Activated CD8-positive, alpha-beta memory T cell treated with anti-CD3 and anti-CD28 coated beads, Interleukin-2, amount 10 ng/mL, durations not matched to agents 7 days and 5 days (primary cell): Measurements from ENCODE around the gene BICDL2. TPM values are rescaled to one million over a fixed set of nuclear protein-coding genes. Genes with fewer than 3 reads are reported as not detected.
"Not testable (repeated sequence)": the region's sequence is repeated elsewhere in the genome, so short reads cannot be mapped to it uniquely, and the experiment has no call there.

ENCODE experiments used
- ATAC-seq: fragments of 150-1000 bp; cut with Tn5 transposase; one replicate; pipeline ENCODE4 v1.10.0; 2021; ENCODE audit warnings: moderate library complexity
- CTCF ChIA-PET: fragments of 350-600 bp; sonication (Branson Sonifier 250); formaldehyde crosslinking; loops from one replicate; lab custom pipeline; 2021; ENCODE audit warnings: antibody characterized with exemption; lab: Charles Lee
- DNase-seq: peaks from one replicate; pipeline ENCODE4 v3.0.0-alpha.2; 2020
- H3K27ac Mint-ChIP-seq: one replicate; pipeline ENCODE4 v1.8.0; 2021; ENCODE audit warnings: mild to moderate bottlenecking, mixed read lengths
- H3K27me3 Mint-ChIP-seq: one replicate; pipeline ENCODE4 v1.8.0; 2021; ENCODE audit warnings: mixed read lengths
- H3K36me3 Mint-ChIP-seq: one replicate; pipeline ENCODE4 v1.8.0; 2021; ENCODE audit warnings: mild to moderate bottlenecking, mixed read lengths
- H3K4me1 Mint-ChIP-seq: one replicate; pipeline ENCODE4 v1.8.0; 2021; ENCODE audit warnings: mixed read lengths
- H3K4me3 Mint-ChIP-seq: one replicate; pipeline ENCODE4 v1.8.0; 2021; ENCODE audit warnings: mild to moderate bottlenecking, moderate library complexity, mixed read lengths
- H3K9me3 Mint-ChIP-seq: one replicate; pipeline ENCODE4 v1.8.0; 2022; ENCODE audit warnings: low read depth, mixed read lengths
- total RNA-seq, 2 experiments: library from RNA; stranded (reverse); gene quantifications; one replicate each; pipeline ENCODE4 v1.2.3, GENCODE V29; 2021

Gene BICDL2
- total RNA-seq, 2 experiments from 2014 or later, result 0.50 TPM; not detected in 1

- Mint-ChIP-seq H3K27me3 (no peaks in the 10 kb centered on the region), H3K4me1 (peaks cover 91% of the 10 kb centered on the region), H3K27ac (peak overlapping the region; percentile 94), H3K36me3 (peaks cover 32% of the 10 kb centered on the region), H3K4me3 (peak overlapping the region; percentile 79), H3K9me3 (peaks cover 3% of the 10 kb centered on the region)
- ATAC-seq (no peak), DNase-seq (no peak)
- CTCF ChIA-PET, result interaction anchor here (3.4 to 7.8 kb wide), 3 partner anchors 9 to 57 kb away, joined by 14 to 67 read pairs (median 62); partner anchors contain the start of gene IL32
These were observed 36.7 kb upstream of the BICDL2 start for GRCh38 chr16:3073448-3073847.

DNA sequence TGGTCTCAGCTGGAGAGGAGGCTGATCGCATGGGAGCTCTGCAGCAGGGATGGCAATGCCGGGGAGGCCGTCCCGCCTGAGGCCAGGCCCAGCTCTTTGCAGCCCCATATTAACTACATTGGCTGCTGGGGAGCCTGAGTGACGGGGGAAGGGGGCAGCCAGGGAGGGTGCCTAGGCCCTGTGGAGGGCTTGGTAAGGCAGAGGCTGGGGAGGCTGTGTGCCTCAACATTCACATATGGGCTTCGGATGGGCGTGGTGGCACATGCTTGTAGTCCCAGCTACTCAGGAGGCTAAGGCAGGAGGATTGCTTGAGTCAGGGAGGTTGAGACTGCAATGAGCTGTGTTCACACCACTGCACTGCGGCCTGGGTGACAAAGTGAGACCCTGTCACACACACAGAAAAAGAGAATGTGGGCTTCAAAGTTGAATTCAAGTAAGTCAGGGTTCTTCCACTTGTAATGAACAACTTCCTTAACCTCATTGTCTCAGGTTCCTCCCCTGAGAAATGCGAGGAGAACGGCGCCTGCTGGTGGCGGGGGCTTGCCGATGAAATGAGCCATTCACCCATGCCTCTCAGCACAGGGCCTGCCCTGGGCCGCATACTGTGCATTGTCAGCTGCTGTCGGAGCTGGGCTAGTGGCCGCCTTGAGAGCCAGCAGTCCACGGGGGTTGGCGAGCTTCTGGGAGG, 36.0 kb upstream of the BICDL2 start:
- peaks cover 32% of the 10 kb centered on the region for H3K36me3 Mint-ChIP-seq
- CTCF ChIA-PET, result interaction anchor here (2.5 to 7.8 kb wide), 3 partner anchors 8 to 58 kb away, joined by 7 to 67 read pairs (median 62); partner anchors contain the start of gene IL32
- not testable (repeated sequence) for H3K9me3 Mint-ChIP-seq, H3K27me3 Mint-ChIP-seq
- ATAC-seq (peak; percentile 40), DNase-seq (peak; percentile 88)
- H3K4me1 Mint-ChIP-seq, result peaks cover 87% of the 10 kb centered on the region
- peak overlapping the region; percentile 79 for H3K4me3 Mint-ChIP-seq
- peak overlapping the region; percentile 94 for H3K27ac Mint-ChIP-seq

DNA sequence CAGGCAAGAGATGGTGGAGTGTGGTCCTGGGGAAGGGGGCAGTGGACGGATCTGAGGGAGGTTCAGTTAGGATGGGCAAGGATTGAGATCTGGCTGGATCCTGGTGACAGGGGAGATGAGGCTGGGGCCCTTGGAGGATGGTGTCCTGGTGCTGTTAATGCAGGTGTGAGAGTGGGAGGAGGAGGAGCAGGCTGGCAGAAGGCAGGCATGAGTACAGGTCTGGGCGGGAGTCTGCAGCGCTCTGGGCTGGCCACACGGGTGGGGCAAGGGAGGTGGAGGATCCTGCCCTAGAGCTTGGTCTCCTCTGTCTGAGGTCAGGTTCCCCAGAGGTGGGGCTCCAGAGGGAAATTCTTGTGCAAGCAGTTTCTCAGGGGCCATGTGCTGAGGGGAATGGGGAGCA, 35.4 kb upstream of the BICDL2 start:
- DNase-seq (peak; percentile 73), ATAC-seq (peak; percentile 18)
- H3K4me1 Mint-ChIP-seq, result peaks cover 82% of the 10 kb centered on the region
- H3K36me3 Mint-ChIP-seq, result peaks cover 35% of the 10 kb centered on the region
- not testable (repeated sequence) for H3K27me3 Mint-ChIP-seq, H3K9me3 Mint-ChIP-seq
- peak overlapping the region; percentile 88 for H3K27ac Mint-ChIP-seq
- peak overlapping the region; percentile 8 for H3K4me3 Mint-ChIP-seq
- CTCF ChIA-PET, result interaction anchor here (1.9 to 2.5 kb wide), 2 partner anchors 10 to 58 kb away, joined by 6 to 7 read pairs; no protein-coding TSS in a partner anchor

DNA sequence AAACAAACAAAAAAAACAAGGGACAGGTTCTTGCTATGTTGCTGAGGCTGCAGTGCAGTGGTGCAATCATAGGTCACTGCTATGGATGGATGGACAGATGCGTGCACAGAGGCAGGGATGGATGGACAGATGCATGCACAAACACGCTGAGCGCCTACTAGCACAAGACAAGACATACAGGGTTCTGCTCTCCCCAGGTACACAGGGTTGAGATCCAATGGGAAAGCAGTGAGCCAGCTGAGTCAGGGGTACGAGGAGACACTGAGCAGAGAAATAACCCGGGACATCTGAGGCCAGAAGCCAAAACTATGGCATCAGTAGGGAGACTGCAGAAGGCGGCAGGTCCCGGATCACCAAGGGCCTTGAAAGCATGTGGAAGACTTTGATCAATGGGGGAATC, 34.9 kb upstream of the BICDL2 start:
- Mint-ChIP-seq H3K36me3 (peaks cover 38% of the 10 kb centered on the region), H3K4me1 (peaks cover 77% of the 10 kb centered on the region), H3K4me3 (no peak overlapping the region), H3K27ac (peak overlapping the region; percentile 88), H3K27me3 (no peaks in the 10 kb centered on the region), H3K9me3 (no peaks in the 10 kb centered on the region)
- no peak for DNase-seq
- CTCF ChIA-PET, result interaction anchor here (1.9 to 4.1 kb wide), 3 partner anchors 9 to 58 kb away, joined by 6 to 23 read pairs (median 7); no protein-coding TSS in a partner anchor
- no peak for ATAC-seq

GRCh38 chr16:3070608-3071111, 33.9 kb upstream of the BICDL2 start:
- H3K4me1 Mint-ChIP-seq, result peaks cover 68% of the 10 kb centered on the region
- peak overlapping the region; percentile 48 for H3K4me3 Mint-ChIP-seq
- H3K27ac Mint-ChIP-seq, result peak overlapping the region; percentile 88
- peaks cover 48% of the 10 kb centered on the region for H3K36me3 Mint-ChIP-seq
- no peak for ATAC-seq
- no peaks in the 10 kb centered on the region for H3K27me3 Mint-ChIP-seq
- CTCF ChIA-PET, result interaction anchor here (0.9 to 4.1 kb wide), 7 partner anchors 8 to 59 kb away, joined by 3 to 23 read pairs (median 4); no protein-coding TSS in a partner anchor
- H3K9me3 Mint-ChIP-seq, result no peaks in the 10 kb centered on the region
- no peak for DNase-seq

DNA sequence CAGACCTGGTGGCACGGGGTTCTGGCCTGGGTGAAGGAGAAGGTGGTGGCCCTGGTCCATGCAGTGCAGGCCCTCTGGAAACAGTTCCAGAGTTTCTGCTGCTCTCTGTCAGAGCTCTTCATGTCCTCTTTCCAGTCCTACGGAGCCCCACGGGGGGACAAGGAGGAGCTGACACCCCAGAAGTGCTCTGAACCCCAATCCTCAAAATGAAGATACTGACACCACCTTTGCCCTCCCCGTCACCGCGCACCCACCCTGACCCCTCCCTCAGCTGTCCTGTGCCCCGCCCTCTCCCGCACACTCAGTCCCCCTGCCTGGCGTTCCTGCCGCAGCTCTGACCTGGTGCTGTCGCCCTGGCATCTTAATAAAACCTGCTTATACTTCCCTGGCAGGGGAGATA, 32.4 kb upstream of the BICDL2 start:
- Mint-ChIP-seq H3K4me1 (peaks cover 65% of the 10 kb centered on the region), H3K27ac (peak overlapping the region; percentile 88), H3K4me3 (peak overlapping the region; percentile 48), H3K36me3 (peaks cover 48% of the 10 kb centered on the region)
- not testable (repeated sequence) for H3K27me3 Mint-ChIP-seq, H3K9me3 Mint-ChIP-seq, DNase-seq, ATAC-seq
- CTCF ChIA-PET, result interaction anchor here (4.1 kb wide), 1 partner anchor 10 kb away, joined by 23 read pairs; no protein-coding TSS in a partner anchor

DNA sequence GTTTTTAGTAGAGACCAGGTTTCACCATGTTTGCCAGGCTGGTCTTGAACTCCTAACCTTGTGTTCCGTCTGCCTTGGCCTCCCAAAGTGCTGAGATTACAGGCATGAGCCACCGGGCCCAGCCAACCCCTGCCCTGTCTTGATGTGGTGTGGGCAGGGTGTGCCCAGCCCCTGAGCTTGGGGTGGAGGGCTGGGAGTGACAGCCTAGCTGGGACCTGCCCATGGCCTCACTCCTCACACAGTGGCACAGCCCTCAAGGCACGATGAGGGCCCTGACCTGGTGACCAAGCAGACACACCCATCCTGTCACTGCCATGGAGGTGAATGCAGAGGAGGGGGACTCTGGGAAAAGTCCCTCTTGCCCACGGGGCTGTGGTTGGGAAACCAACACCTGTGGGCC, 31.7 kb upstream of the BICDL2 start:
- Mint-ChIP-seq H3K27ac (peak overlapping the region; percentile 94), H3K4me1 (peaks cover 65% of the 10 kb centered on the region), H3K4me3 (peak overlapping the region; percentile 100), H3K27me3 (no peaks in the 10 kb centered on the region), H3K36me3 (peaks cover 46% of the 10 kb centered on the region), H3K9me3 (no peaks in the 10 kb centered on the region)
- DNase-seq, result no peak
- CTCF ChIA-PET, result interaction anchor here (4.1 to 14.1 kb wide), 2 partner anchors 9 to 62 kb away, joined by 23 to 346 read pairs; partner anchors contain the start of gene ZNF213
- ATAC-seq, result no peak

GRCh38 chr16:3066440-3066748, 29.6 kb upstream of the BICDL2 start:
- Mint-ChIP-seq H3K4me1 (peaks cover 62% of the 10 kb centered on the region), H3K9me3 (peaks cover 2% of the 10 kb centered on the region), H3K36me3 (peaks cover 51% of the 10 kb centered on the region), H3K4me3 (peak overlapping the region; percentile 100), H3K27ac (peak overlapping the region; percentile 97), H3K27me3 (no peaks in the 10 kb centered on the region)
- ATAC-seq (peak; percentile 4), DNase-seq (no peak)
- CTCF ChIA-PET, result interaction anchor here (0.6 to 14.1 kb wide), 8 partner anchors 8 to 64 kb away, joined by 3 to 346 read pairs (median 12); partner anchors contain the start of genes ZNF213 and ZSCAN10

- peaks cover 2% of the 10 kb centered on the region for H3K9me3 Mint-ChIP-seq
- H3K27me3 Mint-ChIP-seq, result no peaks in the 10 kb centered on the region
- ATAC-seq, result peak; percentile 11
- DNase-seq, result no peak
- peak overlapping the region; percentile 100 for H3K4me3 Mint-ChIP-seq
- H3K36me3 Mint-ChIP-seq, result peaks cover 51% of the 10 kb centered on the region
- peak overlapping the region; percentile 97 for H3K27ac Mint-ChIP-seq
- peaks cover 59% of the 10 kb centered on the region for H3K4me1 Mint-ChIP-seq
- CTCF ChIA-PET, result interaction anchor here (0.7 to 14.1 kb wide), 10 partner anchors 10 to 65 kb away, joined by 3 to 346 read pairs (median 5); partner anchors contain the start of gene ZNF213
These were observed 29.1 kb upstream of the BICDL2 start for GRCh38 chr16:3065742-3066439.

GRCh38 chr16:3065069-3065741, 28.5 kb upstream of the BICDL2 start, which contains the start of gene IL32:
TSS of gene IL32 (plus strand) at chr16:3065640. CDS start at chr16:3065812, 172 bp downstream.
- peaks cover 2% of the 10 kb centered on the region for H3K9me3 Mint-ChIP-seq
- H3K27ac Mint-ChIP-seq, result peak within 1 kb of the TSS; percentile 97
- H3K27me3 Mint-ChIP-seq, result no peaks in the 10 kb centered on the region
- DNase-seq (peak; percentile 87), ATAC-seq (peak; percentile 65)
- peaks cover 56% of the 10 kb centered on the region for H3K36me3 Mint-ChIP-seq
- peaks cover 59% of the 10 kb centered on the region for H3K4me1 Mint-ChIP-seq
- H3K4me3 Mint-ChIP-seq, result peak within 1 kb of the TSS; percentile 100
- CTCF ChIA-PET, result interaction anchor here (0.7 to 14.1 kb wide), 11 partner anchors 10 to 65 kb away, joined by 3 to 346 read pairs (median 4); partner anchors contain the start of gene ZNF213

GRCh38 chr16:3063625-3064386, 27.1 kb upstream of the BICDL2 start:
- Mint-ChIP-seq H3K9me3 (peaks cover 2% of the 10 kb centered on the region), H3K27ac (peak overlapping the region; percentile 97), H3K4me1 (peaks cover 54% of the 10 kb centered on the region), H3K27me3 (no peaks in the 10 kb centered on the region), H3K36me3 (peaks cover 48% of the 10 kb centered on the region), H3K4me3 (peak overlapping the region; percentile 100)
- ATAC-seq (no peak), DNase-seq (no peak)
- CTCF ChIA-PET, result interaction anchor here (0.8 to 14.1 kb wide), 9 partner anchors 12 to 106 kb away, joined by 3 to 346 read pairs (median 5); partner anchors contain the start of gene ZNF213

- CTCF ChIA-PET, result interaction anchor here (1.2 to 14.1 kb wide), 7 partner anchors 9 to 101 kb away, joined by 4 to 346 read pairs (median 18); partner anchors contain the start of gene ZNF213
- Mint-ChIP-seq H3K27me3 (no peaks in the 10 kb centered on the region), H3K4me3 (no peak overlapping the region), H3K9me3 (peaks cover 2% of the 10 kb centered on the region), H3K4me1 (peaks cover 48% of the 10 kb centered on the region), H3K36me3 (peaks cover 43% of the 10 kb centered on the region), H3K27ac (peak overlapping the region; percentile 35)
- ATAC-seq (no peak), DNase-seq (no peak)
These were observed 25.8 kb upstream of the BICDL2 start for GRCh38 chr16:3062553-3062952.
